GM12878 (cell line): ENCODE data around the gene DVL2. TPM values are rescaled to one million over a fixed set of nuclear protein-coding genes. Genes with fewer than 3 reads are reported as not detected.

Experiments
- EGR1 ChIP-seq, 2 experiments: IDR thresholded peaks; 1 replicate in 1 of 2; 2 replicates in 1 of 2; pipeline ENCODE4 v1.6.1; 2011 to 2012; ENCODE audit warnings: low read depth in 2 of 2, low read length in 2 of 2, borderline replicate concordance in 1 of 2, mild to moderate bottlenecking in 1 of 2, moderate library complexity in 1 of 2
- FOXK2 ChIP-seq: fragments of 450-650 bp; IDR thresholded peaks from 2 replicates; pipeline ENCODE4 v1.6.1; 2017; ENCODE audit warnings: mild to moderate bottlenecking, moderate library complexity
- LARP7 ChIP-seq: fragments of 450-650 bp; IDR thresholded peaks from 2 replicates; pipeline ENCODE4 v1.6.1; 2017; ENCODE audit warnings: mild to moderate bottlenecking
- NR2C1 ChIP-seq: fragments of 450-650 bp; IDR thresholded peaks from 2 replicates; pipeline ENCODE4 v1.6.1; 2017; ENCODE audit warnings: antibody characterized with exemption, mild to moderate bottlenecking, moderate library complexity
- NR2F1 ChIP-seq: fragments of 450-650 bp; conservative IDR thresholded peaks from 2 replicates; pipeline ENCODE4 v1.6.1; 2017; ENCODE audit warnings: mild to moderate bottlenecking
- SMAD1 ChIP-seq: fragments of 450-650 bp; IDR thresholded peaks from 2 replicates; pipeline ENCODE4 v1.6.1; 2018; ENCODE audit warnings: mild to moderate bottlenecking, low read depth; ENCODE audit not compliant: partially characterized antibody
- ZNF274 ChIP-seq: IDR thresholded peaks from one replicate; pipeline ENCODE4 v1.8.0; 2011; ENCODE audit not compliant: insufficient read length, insufficient read depth
- ZNF687 ChIP-seq: fragments of 450-650 bp; IDR thresholded peaks from 2 replicates; pipeline ENCODE4 v1.6.1; 2017; ENCODE audit warnings: mild to moderate bottlenecking, moderate library complexity
- polyA plus RNA-seq, 11 experiments: library from polyadenylated mRNA; depleted of rRNA in 4 of 11; unstranded in 6 of 11; stranded (reverse) in 5 of 11; fragments of >200 nt; fragmentation: Nextera tagmentation in 4 of 11; fragmentation: Illumina TruSeq in 1 of 11; extraction: Ambion mirVana in 4 of 11; extraction: Trizol in 1 of 11; gene quantifications; 1 replicate in 1 of 11; 2 replicates in 10 of 11; pipeline versions ENCODE4 v1.2.1 to v1.2.3, GENCODE V29; 2011 to 2016; ENCODE audit warnings: inconsistent platforms in 2 of 11, missing spikeins in 2 of 11, low read depth in 1 of 11
- total RNA-seq, 4 experiments: library from RNA; depleted of rRNA in 3 of 4; stranded (reverse); fragments of >200 nt in 3 of 4; fragmentation: Illumina TruSeq in 1 of 4; extraction: Trizol in 1 of 4; gene quantifications; 2 replicates each; pipeline versions ENCODE4 v1.2.1 to v1.2.3, GENCODE V29; 2013 to 2021
- TF ChIP-seq, protein P1 (sequence below): fragments of 450-650 bp; IDR thresholded peaks from 2 replicates; pipeline ENCODE4 v1.6.1; 2017; ENCODE audit warnings: borderline replicate concordance
- TF ChIP-seq, protein P2 (sequence below): fragments of 450-650 bp; conservative IDR thresholded peaks from 2 replicates; pipeline ENCODE4 v1.6.1; 2017; ENCODE audit warnings: mild to moderate bottlenecking, moderate library complexity
- TF ChIP-seq, protein P3 (sequence below): fragments of 450-650 bp; IDR thresholded peaks from 2 replicates; pipeline ENCODE4 v1.6.1; 2017; ENCODE audit warnings: antibody characterized with exemption, mild to moderate bottlenecking, moderate library complexity

Gene DVL2
- total and polyA plus RNA-seq, 10 of the 15 experiments (the other 5 are each of a cell fraction or from before 2014, with no cell fraction given): 0.97 to 44.8 (median 23.2) TPM

GRCh38 chr17:7250695-7251627, 16.6 kb upstream of the DVL2 start (continued):
- TF ChIP-seq ZNF687 (0 out of 2 replicates have a peak, but pooled peaks have one; percentile 15), LARP7 (peak; percentile 53; the same call in 1 of the 2 replicates), FOXK2 (no peak), NR2C1 (0 out of 2 replicates have a peak, but pooled peaks have one; percentile 11), NR2F1 (no peak), EGR1 (IDR thresholded peaks at IDR 0.05; ENCODE audit: borderline replicate concordance in 1 of 2, low read depth in 2 of 2, low read length in 2 of 2) (0 out of 3 replicates have a peak, but pooled peaks of 1 of the 2 experiments have one; percentile 3), ZNF274 (no peak), SMAD1 (no peak)
- TF ChIP-seq, protein P1, sequence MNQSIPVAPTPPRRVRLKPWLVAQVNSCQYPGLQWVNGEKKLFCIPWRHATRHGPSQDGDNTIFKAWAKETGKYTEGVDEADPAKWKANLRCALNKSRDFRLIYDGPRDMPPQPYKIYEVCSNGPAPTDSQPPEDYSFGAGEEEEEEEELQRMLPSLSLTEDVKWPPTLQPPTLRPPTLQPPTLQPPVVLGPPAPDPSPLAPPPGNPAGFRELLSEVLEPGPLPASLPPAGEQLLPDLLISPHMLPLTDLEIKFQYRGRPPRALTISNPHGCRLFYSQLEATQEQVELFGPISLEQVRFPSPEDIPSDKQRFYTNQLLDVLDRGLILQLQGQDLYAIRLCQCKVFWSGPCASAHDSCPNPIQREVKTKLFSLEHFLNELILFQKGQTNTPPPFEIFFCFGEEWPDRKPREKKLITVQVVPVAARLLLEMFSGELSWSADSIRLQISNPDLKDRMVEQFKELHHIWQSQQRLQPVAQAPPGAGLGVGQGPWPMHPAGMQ: no peak
- TF ChIP-seq, protein P2, sequence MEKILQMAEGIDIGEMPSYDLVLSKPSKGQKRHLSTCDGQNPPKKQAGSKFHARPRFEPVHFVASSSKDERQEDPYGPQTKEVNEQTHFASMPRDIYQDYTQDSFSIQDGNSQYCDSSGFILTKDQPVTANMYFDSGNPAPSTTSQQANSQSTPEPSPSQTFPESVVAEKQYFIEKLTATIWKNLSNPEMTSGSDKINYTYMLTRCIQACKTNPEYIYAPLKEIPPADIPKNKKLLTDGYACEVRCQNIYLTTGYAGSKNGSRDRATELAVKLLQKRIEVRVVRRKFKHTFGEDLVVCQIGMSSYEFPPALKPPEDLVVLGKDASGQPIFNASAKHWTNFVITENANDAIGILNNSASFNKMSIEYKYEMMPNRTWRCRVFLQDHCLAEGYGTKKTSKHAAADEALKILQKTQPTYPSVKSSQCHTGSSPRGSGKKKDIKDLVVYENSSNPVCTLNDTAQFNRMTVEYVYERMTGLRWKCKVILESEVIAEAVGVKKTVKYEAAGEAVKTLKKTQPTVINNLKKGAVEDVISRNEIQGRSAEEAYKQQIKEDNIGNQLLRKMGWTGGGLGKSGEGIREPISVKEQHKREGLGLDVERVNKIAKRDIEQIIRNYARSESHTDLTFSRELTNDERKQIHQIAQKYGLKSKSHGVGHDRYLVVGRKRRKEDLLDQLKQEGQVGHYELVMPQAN: peak; percentile 46; the same call in 1 of the 2 replicates
- TF ChIP-seq, protein P3, sequence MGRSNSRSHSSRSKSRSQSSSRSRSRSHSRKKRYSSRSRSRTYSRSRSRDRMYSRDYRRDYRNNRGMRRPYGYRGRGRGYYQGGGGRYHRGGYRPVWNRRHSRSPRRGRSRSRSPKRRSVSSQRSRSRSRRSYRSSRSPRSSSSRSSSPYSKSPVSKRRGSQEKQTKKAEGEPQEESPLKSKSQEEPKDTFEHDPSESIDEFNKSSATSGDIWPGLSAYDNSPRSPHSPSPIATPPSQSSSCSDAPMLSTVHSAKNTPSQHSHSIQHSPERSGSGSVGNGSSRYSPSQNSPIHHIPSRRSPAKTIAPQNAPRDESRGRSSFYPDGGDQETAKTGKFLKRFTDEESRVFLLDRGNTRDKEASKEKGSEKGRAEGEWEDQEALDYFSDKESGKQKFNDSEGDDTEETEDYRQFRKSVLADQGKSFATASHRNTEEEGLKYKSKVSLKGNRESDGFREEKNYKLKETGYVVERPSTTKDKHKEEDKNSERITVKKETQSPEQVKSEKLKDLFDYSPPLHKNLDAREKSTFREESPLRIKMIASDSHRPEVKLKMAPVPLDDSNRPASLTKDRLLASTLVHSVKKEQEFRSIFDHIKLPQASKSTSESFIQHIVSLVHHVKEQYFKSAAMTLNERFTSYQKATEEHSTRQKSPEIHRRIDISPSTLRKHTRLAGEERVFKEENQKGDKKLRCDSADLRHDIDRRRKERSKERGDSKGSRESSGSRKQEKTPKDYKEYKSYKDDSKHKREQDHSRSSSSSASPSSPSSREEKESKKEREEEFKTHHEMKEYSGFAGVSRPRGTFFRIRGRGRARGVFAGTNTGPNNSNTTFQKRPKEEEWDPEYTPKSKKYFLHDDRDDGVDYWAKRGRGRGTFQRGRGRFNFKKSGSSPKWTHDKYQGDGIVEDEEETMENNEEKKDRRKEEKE: no peak
